Psoas muscle (tissue), 8 donors: ENCODE data around the gene PARS2. TPM values are rescaled to one million over a fixed set of nuclear protein-coding genes. Genes with fewer than 3 reads are reported as not detected.
A peak's percentile ranks its signal among the peaks of the same experiment; 100 is the strongest.

ENCODE experiments used
- ATAC-seq, 4 donors: fragments of 200-7000 bp; cut with Tn5 transposase; one replicate each; pipeline ENCODE4 v1.9.1; 2020; ENCODE audit warnings: moderate library complexity in 3 of 4, mild to moderate bottlenecking in 2 of 4
- DNase-seq, 2 donors: peaks; one replicate each; pipeline ENCODE4 v3.0.0-alpha.2; 2020
- H3K27ac ChIP-seq: fragments of 200-600 bp; one replicate; pipeline ENCODE4 v1.8.0; 2022
- H3K27me3 ChIP-seq, 3 donors: fragments of 200-600 bp in 1 of 3; one replicate each; pipeline versions ENCODE4 v1.6.1 to v1.8.0; 2013 to 2022; ENCODE audit warnings: low read length in 2 of 3, mild to moderate bottlenecking in 2 of 3, moderate library complexity in 1 of 3; ENCODE audit not compliant: insufficient read depth in 3 of 3
- H3K36me3 ChIP-seq, 2 donors: fragments of 200-600 bp in 1 of 2; one replicate each; pipeline versions ENCODE4 v1.6.1 to v1.8.0; 2013 to 2022; ENCODE audit warnings: low read depth in 1 of 2, mild to moderate bottlenecking in 1 of 2, moderate library complexity in 1 of 2; ENCODE audit not compliant: insufficient read depth in 1 of 2
- H3K4me1 ChIP-seq: fragments of 200-600 bp; one replicate; pipeline ENCODE4 v1.8.0; 2022
- H3K4me3 ChIP-seq: fragments of 200-600 bp; one replicate; pipeline ENCODE4 v1.8.0; 2022; ENCODE audit warnings: mild to moderate bottlenecking
- H3K9me3 ChIP-seq: fragments of 200-600 bp; one replicate; pipeline ENCODE4 v1.8.0; 2022
- CTCF ChIP-seq: fragments of 200-600 bp; IDR thresholded peaks from one replicate; pipeline ENCODE4 v1.8.0; 2022; ENCODE audit warnings: antibody characterized with exemption
- WGBS, 3 donors: extraction: QIAGEN DNeasy Blood & Tissue Kit; methylation state at CpG; one replicate each; pipeline versions ENCODE4 v1.1.6 to v1.1.7; 2013; 5-methylcytosine and 5-hydroxymethylcytosine counted together
- intact Hi-C, 2 donors: fragments of 100-400 bp; cut with DNase I; formaldehyde crosslinking; loops; one replicate each; pipeline versions ENCODE4 v1.11.0 to v1.14.2; 2022
- polyA plus RNA-seq, 3 donors: library from polyadenylated mRNA; stranded (reverse); fragments of 200-250 nt; gene quantifications; one replicate each; pipeline ENCODE4 v1.2.3, GENCODE V29; 2013
- total RNA-seq, 4 donors: library from RNA; stranded (reverse); fragmentation: NEBNext Ultra II Directional in 2 of 4; extraction: Animal tissue kit (Norgen Biotek cat#: 25700) in 2 of 4; gene quantifications; one replicate each; pipeline versions ENCODE4 v1.2.1 to v1.2.4, GENCODE V29; 2021 to 2023
- donor health status: healthy with polysubstance abuse.
- donor health status: DM: no; HTN: no; CAD: no; lungs with moderate emphysema.
- donor health status: Bipolar disorder and iron deficiency.
- donor health status: healthy.
- donor health status: DM: yes; HTN: yes; CAD: no.
- donor health status: DM: no; HTN: no; CAD: no.
- donor health status: DM: no; HTN: no; CAD: no.
- donor health status: DM: yes; HTN: yes; CAD: no.

PARS2 gene
- total and polyA plus RNA-seq, 7 donors: 2.4 to 5.6 (median 3.5) TPM

DNA sequence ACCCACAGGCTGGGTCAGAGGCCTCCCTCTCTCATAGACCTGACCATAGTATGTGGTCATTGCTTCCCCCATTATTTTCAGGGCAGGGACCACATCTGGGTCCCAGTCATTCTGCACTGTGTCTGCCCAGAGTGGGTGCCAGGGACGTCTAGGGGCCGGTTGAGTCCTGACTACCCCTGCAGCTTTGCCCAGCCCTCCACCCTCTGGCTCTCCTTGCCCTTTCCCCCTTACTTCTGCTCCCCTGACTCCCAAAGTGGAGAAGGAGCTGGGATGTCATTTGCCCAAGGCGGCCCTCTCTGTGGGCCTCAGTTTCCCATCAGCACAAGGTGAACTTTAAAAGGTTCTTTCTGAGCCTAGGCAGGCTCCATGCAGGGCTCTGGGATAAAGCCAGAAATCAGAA is 41.1 kb upstream of the PARS2 start:
- no peak overlapping the region for H3K27ac ChIP-seq
- intact Hi-C loops: no loop called here
- H3K27me3 ChIP-seq: peaks cover 0 to 26% (median 2%) of the 10 kb centered on the region in 3 donors
- 90 to 94% (median 92%) methylated on average over 3 of the region's 3 CpGs for WGBS, 3 donors
- no peak for DNase-seq
- no peaks in the 10 kb centered on the region for H3K9me3 ChIP-seq
- no peak for ATAC-seq
- TF ChIP-seq CTCF: no peak
- no peak overlapping the region for H3K4me3 ChIP-seq
- H3K36me3 ChIP-seq: no peaks in the 10 kb centered on the region
- H3K4me1 ChIP-seq: peaks cover 5% of the 10 kb centered on the region

GRCh38 chr1:54804471-54805132 is 40.3 kb upstream of the PARS2 start:
- Histone ChIP-seq H3K4me3 (no peak overlapping the region), H3K9me3 (no peaks in the 10 kb centered on the region), H3K27me3 (peaks cover 0 to 26% (median 2%) of the 10 kb centered on the region in 3 donors), H3K27ac (no peak overlapping the region), H3K36me3 (no peaks in the 10 kb centered on the region), H3K4me1 (peaks cover 5% of the 10 kb centered on the region)
- 86 to 93% (median 89%) methylated on average over 6 of the region's 6 CpGs for WGBS, 3 donors
- no peak for ATAC-seq
- DNase-seq: no peak
- intact Hi-C loops: no loop called here
- TF ChIP-seq CTCF: no peak

- ATAC-seq: peak in 1 of 4 donors; percentile 50
- no peaks in the 10 kb centered on the region for H3K36me3 ChIP-seq
- 43 to 63% (median 54%) methylated on average over 4 of the region's 4 CpGs for WGBS, 3 donors
- H3K4me3 ChIP-seq: no peak overlapping the region
- no peaks in the 10 kb centered on the region for H3K9me3 ChIP-seq
- H3K27ac ChIP-seq: no peak overlapping the region
- H3K27me3 ChIP-seq: peaks cover 0 to 26% (median 2%) of the 10 kb centered on the region in 3 donors
- intact Hi-C loops: no loop called here
- TF ChIP-seq CTCF: no peak
- peaks cover 5% of the 10 kb centered on the region for H3K4me1 ChIP-seq
- DNase-seq: peak in 1 of 2 donors; percentile 52
Observed at GRCh38 chr1:54803761-54804470, 39.6 kb upstream of the PARS2 start.

GRCh38 chr1:54800899-54801759 is 36.8 kb upstream of the PARS2 start, which contains the start of gene TTC22:
TSS of gene TTC22 (minus strand) at chr1:54801323. CDS start at chr1:54801163, 160 bp downstream.
- ATAC-seq (peak; percentile 44 to 86 (median 62)), DNase-seq (peak; percentile 27 to 65)
- WGBS, 3 donors: 8 to 11% (median 9%) methylated on average over 49 to 58 of the region's 58 CpGs
- TF ChIP-seq CTCF: no peak
- Histone ChIP-seq H3K27ac (no peak within 1 kb of the TSS), H3K9me3 (no peaks in the 10 kb centered on the region), H3K4me3 (peak within 1 kb of the TSS; percentile 52), H3K36me3 (no peaks in the 10 kb centered on the region), H3K4me1 (peaks cover 5% of the 10 kb centered on the region), H3K27me3 (peaks cover 0 to 26% (median 2%) of the 10 kb centered on the region in 3 donors)
- intact Hi-C loops: no loop called here
